Measurements from ENCODE around the gene IL18R1. TPM values are rescaled to one million over a fixed set of nuclear protein-coding genes. Genes with fewer than 3 reads are reported as not detected.

The IL18R1 gene
- total RNA-seq, 1 donor: 4.0 TPM

- Histone ChIP-seq H3K4me2 (ENCODE audit: insufficient read depth, low read length) (no peak overlapping the region), H4K20me1 (ENCODE audit: insufficient read depth, low read length) (no peaks in the 10 kb centered on the region), H3K79me2 (ENCODE audit: insufficient read depth, low read length) (no peaks in the 10 kb centered on the region), H3K27ac (ENCODE audit: low read depth, low read length) (no peak overlapping the region), H3K9me3 (ENCODE audit: low read depth, low read length) (no peaks in the 10 kb centered on the region), H3K27me3 (ENCODE audit: insufficient read depth, low read length) (no peaks in the 10 kb centered on the region), H3K4me1 (ENCODE audit: insufficient read depth, low read length) (peaks cover 2% of the 10 kb centered on the region), H2AFZ (ENCODE audit: low read length) (no peak overlapping the region), H3K36me3 (ENCODE audit: insufficient read depth, low read length) (no peaks in the 10 kb centered on the region), H3K4me3 (ENCODE audit: insufficient read depth, low read length) (no peak overlapping the region)
- TF ChIP-seq CTCF (IDR thresholded peaks at IDR 0.05; ENCODE audit: extremely low read depth, low read depth, low read length): no peak
- no peak for DNase-seq (ENCODE audit: insufficient read length, low spot score, missing footprints)
Measured at GRCh38 chr2:102331311-102331980, 24.1 kb upstream of the IL18R1 start.

DNA sequence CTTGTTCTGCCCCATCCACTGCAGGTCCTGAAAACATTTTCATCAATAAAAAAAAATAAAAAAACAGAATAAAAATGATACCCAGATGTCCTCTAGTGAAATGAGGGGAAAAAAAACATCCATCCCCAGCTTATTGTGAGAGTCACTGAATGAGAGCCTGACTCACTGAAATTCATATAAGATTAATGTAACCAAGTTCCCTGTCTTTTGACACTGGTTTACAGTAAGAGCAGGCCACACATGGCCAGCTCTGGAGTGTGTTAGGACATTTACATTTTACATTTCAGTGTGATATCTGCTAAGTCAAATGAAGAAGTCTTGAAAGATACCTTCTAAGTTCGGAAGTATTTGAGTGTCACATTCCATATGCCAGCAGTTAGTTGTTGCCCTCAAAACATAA is 21.1 kb upstream of the IL18R1 start:
- H3K36me3 ChIP-seq (ENCODE audit: insufficient read depth, low read length): no peaks in the 10 kb centered on the region
- H3K4me1 ChIP-seq (ENCODE audit: insufficient read depth, low read length): peaks cover 9% of the 10 kb centered on the region
- H3K4me3 ChIP-seq (ENCODE audit: insufficient read depth, low read length): no peak overlapping the region
- no peaks in the 10 kb centered on the region for H3K9me3 ChIP-seq (ENCODE audit: low read depth, low read length)
- TF ChIP-seq CTCF (IDR thresholded peaks at IDR 0.05; ENCODE audit: extremely low read depth, low read depth, low read length): no peak
- no peak overlapping the region for H3K4me2 ChIP-seq (ENCODE audit: insufficient read depth, low read length)
- H3K27ac ChIP-seq (ENCODE audit: low read depth, low read length): no peak overlapping the region
- no peak overlapping the region for H2AFZ ChIP-seq (ENCODE audit: low read length)
- H4K20me1 ChIP-seq (ENCODE audit: insufficient read depth, low read length): no peaks in the 10 kb centered on the region
- H3K79me2 ChIP-seq (ENCODE audit: insufficient read depth, low read length): no peaks in the 10 kb centered on the region
- DNase-seq (ENCODE audit: insufficient read length, low spot score, missing footprints): no peak
- no peaks in the 10 kb centered on the region for H3K27me3 ChIP-seq (ENCODE audit: insufficient read depth, low read length)

DNA sequence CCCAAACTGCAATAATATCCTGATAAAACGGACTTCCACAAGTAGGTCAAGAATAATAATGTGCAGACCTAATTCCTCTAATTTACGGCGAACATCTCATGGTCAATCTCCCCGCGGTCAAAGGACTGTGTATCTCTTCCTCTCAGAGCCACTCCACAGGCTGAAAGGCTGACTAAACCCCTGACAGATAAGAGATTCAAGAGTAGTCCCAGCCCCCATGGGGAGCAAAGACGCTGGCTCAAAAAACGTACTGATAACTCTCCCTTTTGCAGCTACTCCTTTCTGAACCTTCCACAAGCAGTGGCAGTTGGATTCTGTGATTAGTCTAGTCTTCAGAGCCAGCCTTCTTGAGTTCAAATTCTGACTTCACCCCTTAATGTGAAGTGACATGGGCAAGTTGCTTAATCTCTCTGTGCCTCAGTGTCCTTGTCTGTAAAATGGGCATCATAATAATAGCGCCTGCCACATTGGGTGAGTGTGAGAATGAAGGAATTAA is 19.7 kb upstream of the IL18R1 start:
- Histone ChIP-seq H3K4me2 (ENCODE audit: insufficient read depth, low read length) (no peak overlapping the region), H3K27ac (ENCODE audit: low read depth, low read length) (no peak overlapping the region), H3K9me3 (ENCODE audit: low read depth, low read length) (no peaks in the 10 kb centered on the region), H3K4me3 (ENCODE audit: insufficient read depth, low read length) (no peak overlapping the region), H3K36me3 (ENCODE audit: insufficient read depth, low read length) (no peaks in the 10 kb centered on the region), H4K20me1 (ENCODE audit: insufficient read depth, low read length) (no peaks in the 10 kb centered on the region), H3K27me3 (ENCODE audit: insufficient read depth, low read length) (no peaks in the 10 kb centered on the region), H2AFZ (ENCODE audit: low read length) (no peak overlapping the region), H3K4me1 (ENCODE audit: insufficient read depth, low read length) (peaks cover 9% of the 10 kb centered on the region), H3K79me2 (ENCODE audit: insufficient read depth, low read length) (no peaks in the 10 kb centered on the region)
- TF ChIP-seq CTCF (IDR thresholded peaks at IDR 0.05; ENCODE audit: extremely low read depth, low read depth, low read length): no peak
- no peak for DNase-seq (ENCODE audit: insufficient read length, low spot score, missing footprints)

DNA sequence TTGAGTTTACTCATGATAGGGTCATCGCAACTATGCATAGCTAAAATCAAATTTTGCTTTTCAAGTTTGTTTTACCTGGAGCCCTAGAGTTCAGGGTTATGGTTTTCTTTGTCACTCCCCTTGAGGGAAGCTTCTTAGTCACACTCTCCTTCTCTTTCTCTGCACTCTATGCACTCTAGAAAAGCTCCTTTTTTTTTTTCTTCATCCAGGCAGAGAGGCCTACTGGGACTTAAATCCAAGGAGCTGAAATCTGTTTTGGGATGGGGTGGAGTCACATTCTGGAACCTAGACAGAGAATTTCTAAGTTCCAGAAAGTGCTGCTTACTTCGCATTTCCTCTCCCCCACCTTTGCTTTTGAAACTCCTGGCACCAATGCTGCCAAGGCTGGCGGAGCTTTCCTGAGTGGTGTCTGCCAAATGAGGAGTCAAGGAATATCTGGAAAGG is 19.1 kb upstream of the IL18R1 start:
- Histone ChIP-seq H3K36me3 (ENCODE audit: insufficient read depth, low read length) (no peaks in the 10 kb centered on the region), H3K4me2 (ENCODE audit: insufficient read depth, low read length) (no peak overlapping the region), H3K27me3 (ENCODE audit: insufficient read depth, low read length) (no peaks in the 10 kb centered on the region), H3K4me3 (ENCODE audit: insufficient read depth, low read length) (no peak overlapping the region), H3K4me1 (ENCODE audit: insufficient read depth, low read length) (peaks cover 9% of the 10 kb centered on the region), H3K27ac (ENCODE audit: low read depth, low read length) (no peak overlapping the region), H2AFZ (ENCODE audit: low read length) (no peak overlapping the region), H3K9me3 (ENCODE audit: low read depth, low read length) (no peaks in the 10 kb centered on the region), H4K20me1 (ENCODE audit: insufficient read depth, low read length) (no peaks in the 10 kb centered on the region), H3K79me2 (ENCODE audit: insufficient read depth, low read length) (no peaks in the 10 kb centered on the region)
- DNase-seq (ENCODE audit: insufficient read length, low spot score, missing footprints): no peak
- TF ChIP-seq CTCF (IDR thresholded peaks at IDR 0.05; ENCODE audit: extremely low read depth, low read depth, low read length): no peak
